NCI-H345 (cell line): ENCODE measurements around the gene MTAP.

Experiments used
- DNase-seq: peaks from one replicate; lab custom pipeline; 2025; lab: John Stamatoyannopoulos, UW

The MTAP gene

GRCh38 chr9:21802418-21803000 is at the start of gene MTAP:
TSS of gene MTAP (plus strand) at chr9:21802636. CDS start at chr9:21802749, 113 bp downstream.
- peak; percentile 94 for DNase-seq

- DNase-seq, result no peak
These were observed 48.9 kb upstream of the MTAP start for GRCh38 chr9:21753523-21753922.

- DNase-seq, result no peak
These were observed 47.7 kb upstream of the MTAP start for GRCh38 chr9:21754741-21755140.

- no peak for DNase-seq
These were observed 43.9 kb upstream of the MTAP start for GRCh38 chr9:21758540-21758939.

- DNase-seq, result no peak
These were observed 41.0 kb upstream of the MTAP start for GRCh38 chr9:21761309-21761901.

GRCh38 chr9:21762064-21762463 is 40.4 kb upstream of the MTAP start:
- no peak for DNase-seq

GRCh38 chr9:21764846-21765245 is 37.6 kb upstream of the MTAP start:
- no peak for DNase-seq

GRCh38 chr9:21766096-21766495 is 36.3 kb upstream of the MTAP start:
- DNase-seq, result no peak

GRCh38 chr9:21770871-21771560 is 31.4 kb upstream of the MTAP start:
- DNase-seq, result no peak

GRCh38 chr9:21777701-21778100 is 24.7 kb upstream of the MTAP start:
- no peak for DNase-seq

- DNase-seq, result no peak
These were observed 24.1 kb upstream of the MTAP start for GRCh38 chr9:21778304-21778703.

GRCh38 chr9:21779397-21779796 is 23.0 kb upstream of the MTAP start:
- no peak for DNase-seq

- DNase-seq, result no peak
These were observed 20.8 kb upstream of the MTAP start for GRCh38 chr9:21781656-21782055.

GRCh38 chr9:21782205-21782604 is 20.2 kb upstream of the MTAP start:
- no peak for DNase-seq

- no peak for DNase-seq
These were observed 13.7 kb upstream of the MTAP start for GRCh38 chr9:21788752-21789151.

- peak; percentile 64 for DNase-seq
These were observed 12.8 kb upstream of the MTAP start for GRCh38 chr9:21789541-21790037.

- no peak for DNase-seq
These were observed 7.0 kb upstream of the MTAP start for GRCh38 chr9:21795483-21795882.

- DNase-seq, result no peak
These were observed 5.7 kb upstream of the MTAP start for GRCh38 chr9:21796768-21797167.

- no peak for DNase-seq
These were observed 1.3 kb upstream of the MTAP start for GRCh38 chr9:21800931-21801682.

- peak; percentile 59 for DNase-seq
These were observed 586 bp upstream of the MTAP start for GRCh38 chr9:21801683-21802417.

GRCh38 chr9:21803649-21804048 is 1.2 kb downstream of the MTAP start:
- no peak for DNase-seq

GRCh38 chr9:21804331-21804730 is 1.9 kb downstream of the MTAP start:
- no peak for DNase-seq
